Left lung (tissue), 10 donors: ENCODE data around the gene AMD1. TPM values are rescaled to one million over a fixed set of nuclear protein-coding genes. Genes with fewer than 3 reads are reported as not detected.

Experiments used
- ATAC-seq: fragments of 200-7000 bp; cut with Tn5 transposase; one replicate; pipeline ENCODE4 v1.9.1; 2020; ENCODE audit warnings: moderate library complexity
- DNase-seq, 4 donors: peaks; one replicate each; pipeline ENCODE4 v3.0.0-alpha.2; 2013 to 2020
- H3K27ac ChIP-seq, 2 donors: fragments of 200-600 bp; sonication (generic) in 1 of 2; one replicate each; pipeline versions ENCODE4 v1.5.0 to v1.8.0; 2020 to 2021
- H3K27me3 ChIP-seq, 2 donors: fragments of 200-600 bp; sonication (generic) in 1 of 2; one replicate each; pipeline versions ENCODE4 v1.5.0 to v1.8.0; 2020 to 2021
- H3K36me3 ChIP-seq, 2 donors: fragments of 200-600 bp; sonication (generic) in 1 of 2; one replicate each; pipeline versions ENCODE4 v1.5.0 to v1.8.0; 2020 to 2021
- H3K4me1 ChIP-seq, 2 donors: fragments of 200-600 bp; one replicate each; pipeline ENCODE4 v1.8.0; 2021
- H3K4me3 ChIP-seq, 2 donors: fragments of 200-600 bp; sonication (generic) in 1 of 2; one replicate each; pipeline versions ENCODE4 v1.5.0 to v1.8.0; 2020 to 2021; ENCODE audit warnings: mild to moderate bottlenecking in 1 of 2
- H3K9me3 ChIP-seq, 2 donors: fragments of 200-600 bp; sonication (generic) in 1 of 2; one replicate each; pipeline versions ENCODE4 v1.5.0 to v1.8.0; 2020 to 2021
- CTCF ChIP-seq, 2 donors: fragments of 200-600 bp; sonication (generic) in 1 of 2; IDR thresholded peaks; one replicate each; pipeline versions ENCODE4 v1.5.0 to v1.8.0; 2021; ENCODE audit warnings: antibody characterized with exemption in 2 of 2
- intact Hi-C, 2 donors: fragments of 100-400 bp; cut with DNase I; formaldehyde crosslinking; loops; one replicate each; pipeline versions ENCODE4 v1.11.2 to v1.14.2; 2022
- polyA plus RNA-seq, 6 donors: library from polyadenylated mRNA; unstranded; fragments of 120-200 nt; gene quantifications; one replicate each; pipeline ENCODE4 v1.2.1, GENCODE V29; 2013; ENCODE audit not compliant: insufficient read length in 6 of 6
- total RNA-seq, 2 donors: library from RNA; stranded (reverse); fragmentation: NEBNext Ultra II Directional; extraction: Animal tissue kit (Norgen Biotek cat#: 25700); gene quantifications; one replicate each; pipeline ENCODE4 v1.2.1, GENCODE V29; 2021
- donor health status: DM: no; HTN: yes; CAD: no.
- donor health status: DM: no; HTN: no; CAD: no.

Gene AMD1
- total and polyA plus RNA-seq, 8 donors: 45.4 to 99.9 (median 58.7) TPM

- no peak for ATAC-seq
- intact Hi-C loops: no loop called here
- no peaks in the 10 kb centered on the region for H3K36me3 ChIP-seq
- no peak for TF ChIP-seq CTCF (IDR thresholded peaks at IDR 0.05)
- H3K4me3 ChIP-seq: no peak overlapping the region
- no peak for DNase-seq
- H3K27me3 ChIP-seq: no peaks in the 10 kb centered on the region
- H3K9me3 ChIP-seq: no peaks in the 10 kb centered on the region
- peaks cover 0 to 27% of the 10 kb centered on the region in 2 donors for H3K4me1 ChIP-seq
- no peak overlapping the region for H3K27ac ChIP-seq
These were observed 59.9 kb downstream of the AMD1 start for GRCh38 chr6:110934381-110934898.

- H3K27ac ChIP-seq: no peak overlapping the region
- DNase-seq: no peak
- no peaks in the 10 kb centered on the region for H3K9me3 ChIP-seq
- no peak overlapping the region for H3K4me3 ChIP-seq
- no peaks in the 10 kb centered on the region for H3K36me3 ChIP-seq
- no peak for ATAC-seq
- no peaks in the 10 kb centered on the region for H3K27me3 ChIP-seq
- H3K4me1 ChIP-seq: peaks cover 0 to 20% of the 10 kb centered on the region in 2 donors
- no peak for TF ChIP-seq CTCF (IDR thresholded peaks at IDR 0.05)
- intact Hi-C loops: no loop called here
These were observed 60.6 kb downstream of the AMD1 start for GRCh38 chr6:110935171-110935570.

- no peaks in the 10 kb centered on the region for H3K9me3 ChIP-seq
- no peaks in the 10 kb centered on the region for H3K27me3 ChIP-seq
- intact Hi-C loops: no loop called here
- H3K27ac ChIP-seq: no peak overlapping the region
- TF ChIP-seq CTCF (IDR thresholded peaks at IDR 0.05): no peak
- H3K4me3 ChIP-seq: no peak overlapping the region
- H3K36me3 ChIP-seq: no peaks in the 10 kb centered on the region
- ATAC-seq (no peak), DNase-seq (no peak)
- peaks cover 0 to 11% of the 10 kb centered on the region in 2 donors for H3K4me1 ChIP-seq
These were observed 63.6 kb downstream of the AMD1 start for GRCh38 chr6:110938171-110938570.

- peaks cover 0 to 3% of the 10 kb centered on the region in 2 donors for H3K4me1 ChIP-seq
- no peaks in the 10 kb centered on the region for H3K9me3 ChIP-seq
- DNase-seq: no peak
- no peak overlapping the region for H3K27ac ChIP-seq
- H3K27me3 ChIP-seq: no peaks in the 10 kb centered on the region
- no peaks in the 10 kb centered on the region for H3K36me3 ChIP-seq
- ATAC-seq: no peak
- no peak for TF ChIP-seq CTCF (IDR thresholded peaks at IDR 0.05)
- H3K4me3 ChIP-seq: no peak overlapping the region
- intact Hi-C loops: loop anchor here in 1 of 2 donors (10.0 kb wide), 2 partner anchors 255 to 405 kb away; no protein-coding TSS in a partner anchor
These were observed 65.0 kb downstream of the AMD1 start for GRCh38 chr6:110939429-110940200.

GRCh38 chr6:110944681-110945151 is 70.1 kb downstream of the AMD1 start:
- Histone ChIP-seq H3K27ac (peak overlapping the region in 1 of 2 donors; percentile 69), H3K9me3 (no peaks in the 10 kb centered on the region), H3K4me1 (peaks cover 0 to 8% of the 10 kb centered on the region in 2 donors), H3K27me3 (no peaks in the 10 kb centered on the region), H3K36me3 (no peaks in the 10 kb centered on the region), H3K4me3 (no peak overlapping the region)
- no peak for TF ChIP-seq CTCF (IDR thresholded peaks at IDR 0.05)
- intact Hi-C loops: loop anchor here in 1 of 2 donors (10.0 kb wide), 2 partner anchors 260 to 410 kb away; no protein-coding TSS in a partner anchor
- ATAC-seq: peak; percentile 93
- no peak for DNase-seq
